CD4-positive, alpha-beta T cell (primary cell): ENCODE measurements around the gene VDAC2. TPM values are rescaled to one million over a fixed set of nuclear protein-coding genes. Genes with fewer than 3 reads are reported as not detected.

Experiments
- ATAC-seq: fragments of 200-7000 bp; cut with Tn5 transposase; one replicate; pipeline ENCODE4 v1.10.0; 2022; ENCODE audit warnings: mild to moderate bottlenecking; ENCODE audit not compliant: poor library complexity
- CTCF ChIA-PET: fragments of 350-600 bp; sonication (Branson Sonifier 250); formaldehyde crosslinking; loops from one replicate; lab custom pipeline; 2021; ENCODE audit warnings: antibody characterized with exemption, inconsistent platforms; lab: Charles Lee
- POLR2A ChIA-PET: fragments of 350-600 bp; sonication (Branson Sonifier 250); formaldehyde crosslinking; loops from one replicate; lab custom pipeline; 2021; ENCODE audit warnings: antibody characterized with exemption, inconsistent platforms; lab: Charles Lee
- DNase-seq, 14 experiments: peaks; one replicate each; pipeline ENCODE4 v3.0.0-alpha.2; 2013 to 2020; ENCODE audit warnings: mixed read lengths in 2 of 14
- H3K27ac ChIP-seq, 2 donors: one replicate each; pipeline versions ENCODE4 v1.5.1 to v1.7.0; 2013; ENCODE audit warnings: low read length in 2 of 2, low read depth in 1 of 2, mild to moderate bottlenecking in 1 of 2
- H3K27me3 ChIP-seq, 2 experiments: 1 replicate in 1 of 2; 2 replicates in 1 of 2; pipeline versions ENCODE4 v1.6.1 to v1.7.0; 2013; ENCODE audit warnings: low read length in 2 of 2, control low read depth in 1 of 2, mild to moderate bottlenecking in 1 of 2, moderate library complexity in 1 of 2; ENCODE audit not compliant: insufficient read depth in 2 of 2, control insufficient read depth in 1 of 2
- H3K36me3 ChIP-seq: one replicate; pipeline ENCODE4 v1.6.1; 2013; ENCODE audit warnings: low read length, control low read depth; ENCODE audit not compliant: insufficient read depth
- H3K4me1 ChIP-seq: one replicate; pipeline ENCODE4 v1.6.1; 2013; ENCODE audit warnings: low read length, control low read depth; ENCODE audit not compliant: insufficient read depth
- H3K4me3 ChIP-seq: one replicate; pipeline ENCODE4 v1.5.1; 2013; ENCODE audit warnings: mild to moderate bottlenecking, low read length, moderate library complexity
- H3K9me3 ChIP-seq, 2 experiments: 1 replicate in 1 of 2; 2 replicates in 1 of 2; pipeline versions ENCODE4 v1.6.1 to v1.7.0; 2013; ENCODE audit warnings: low read length in 2 of 2, mild to moderate bottlenecking in 2 of 2, control low read depth in 1 of 2, moderate library complexity in 1 of 2; ENCODE audit not compliant: control insufficient read depth in 1 of 2, insufficient read depth in 1 of 2
- H3K27ac Mint-ChIP-seq: one replicate; pipeline ENCODE4 v1.8.0; 2020; ENCODE audit warnings: mixed read lengths
- H3K27me3 Mint-ChIP-seq: one replicate; pipeline ENCODE4 v1.8.0; 2021; ENCODE audit warnings: mixed read lengths
- H3K36me3 Mint-ChIP-seq: one replicate; pipeline ENCODE4 v1.8.0; 2021; ENCODE audit warnings: low read depth, mixed read lengths
- H3K4me1 Mint-ChIP-seq: one replicate; pipeline ENCODE4 v1.8.0; 2021; ENCODE audit warnings: low read depth, mixed read lengths
- H3K4me3 Mint-ChIP-seq: one replicate; pipeline ENCODE4 v1.8.0; 2020; ENCODE audit warnings: mild to moderate bottlenecking, mixed read lengths
- H3K9me3 Mint-ChIP-seq: one replicate; pipeline ENCODE4 v1.8.0; 2020; ENCODE audit warnings: mixed read lengths
- CTCF ChIP-seq: fragments of 200-600 bp; IDR thresholded peaks from one replicate; pipeline ENCODE4 v1.8.0; 2022; ENCODE audit warnings: antibody characterized with exemption, mild to moderate bottlenecking
- intact Hi-C, 2 experiments: fragments of 100-400 bp; cut with DNase I in 1 of 2; cut with micrococcal nuclease in 1 of 2; formaldehyde crosslinking; loops; one replicate each; pipeline versions ENCODE4 v1.15.1 to v1.9.0; 2023 to 2025; cut with DNase I, micrococcal nuclease
- total RNA-seq, 174 experiments: library from RNA in 2 of 174; stranded (reverse) in 2 of 174; gene quantifications; one replicate each; pipeline ENCODE4 v1.2.3 and lab custom pipeline; 2021 to 2026

Gene VDAC2
- total RNA-seq, 2 experiments from 2014 or later, result 141 to 147 TPM

- peaks cover 86% of the 10 kb centered on the region for H3K36me3 ChIP-seq
- H3K27ac ChIP-seq, result no peak overlapping the region
- no peaks in the 10 kb centered on the region for H3K27me3 ChIP-seq
- no peak overlapping the region for H3K4me3 ChIP-seq
- no peak for ATAC-seq
- ChIA-PET POLR2A (interaction anchor here (1.8 to 7.1 kb wide), 2 partner anchors 15 to 38 kb away, joined by 4 to 56 read pairs; partner anchors contain the start of gene VDAC2), CTCF (interaction anchor here (3.1 to 3.6 kb wide), 2 partner anchors 10 to 38 kb away, joined by 13 to 16 read pairs; partner anchors contain the start of gene COMTD1)
- peaks cover 62% of the 10 kb centered on the region for H3K4me1 Mint-ChIP-seq
- H3K27ac Mint-ChIP-seq, result peak overlapping the region; percentile 53
- peaks cover 90% of the 10 kb centered on the region for H3K36me3 Mint-ChIP-seq
- DNase-seq, result no peak
- no peak for TF ChIP-seq CTCF
- intact Hi-C loops, result no loop called here
- H3K9me3 ChIP-seq, result no peaks in the 10 kb centered on the region
- H3K27me3 Mint-ChIP-seq, result no peaks in the 10 kb centered on the region
- peaks cover 19% of the 10 kb centered on the region for H3K4me1 ChIP-seq
- no peak overlapping the region for H3K4me3 Mint-ChIP-seq
- H3K9me3 Mint-ChIP-seq, result no peaks in the 10 kb centered on the region
These were observed 15.5 kb downstream of the VDAC2 start for GRCh38 chr10:75226095-75226494.

- intact Hi-C loops, result no loop called here
- H3K36me3 ChIP-seq, result peaks cover 86% of the 10 kb centered on the region
- no peaks in the 10 kb centered on the region for H3K9me3 ChIP-seq
- ATAC-seq (no peak), DNase-seq (no peak)
- Mint-ChIP-seq H3K27ac (peak overlapping the region; percentile 53), H3K4me1 (peaks cover 66% of the 10 kb centered on the region), H3K9me3 (no peaks in the 10 kb centered on the region), H3K36me3 (peaks cover 90% of the 10 kb centered on the region), H3K27me3 (no peaks in the 10 kb centered on the region), H3K4me3 (no peak overlapping the region)
- ChIA-PET POLR2A (interaction anchor here (1.8 to 7.1 kb wide), 2 partner anchors 16 to 39 kb away, joined by 4 to 56 read pairs; partner anchors contain the start of gene VDAC2), CTCF (interaction anchor here (3.1 to 3.6 kb wide), 2 partner anchors 9 to 39 kb away, joined by 13 to 16 read pairs; partner anchors contain the start of gene COMTD1)
- peaks cover 19% of the 10 kb centered on the region for H3K4me1 ChIP-seq
- peak overlapping the region in 1 of 2 donors; percentile 32 for H3K27ac ChIP-seq
- no peak overlapping the region for H3K4me3 ChIP-seq
- H3K27me3 ChIP-seq, result no peaks in the 10 kb centered on the region
- TF ChIP-seq CTCF, result no peak
These were observed 16.1 kb downstream of the VDAC2 start for GRCh38 chr10:75226656-75227055.

- no peak for TF ChIP-seq CTCF
- ATAC-seq (no peak), DNase-seq (no peak)
- Mint-ChIP-seq H3K9me3 (no peaks in the 10 kb centered on the region), H3K27ac (peak overlapping the region; percentile 90), H3K4me3 (no peak overlapping the region), H3K4me1 (peaks cover 61% of the 10 kb centered on the region), H3K36me3 (peaks cover 90% of the 10 kb centered on the region), H3K27me3 (no peaks in the 10 kb centered on the region)
- Histone ChIP-seq H3K27ac (peak overlapping the region in 1 of 2 donors; percentile 22), H3K4me3 (no peak overlapping the region), H3K9me3 (no peaks in the 10 kb centered on the region), H3K27me3 (no peaks in the 10 kb centered on the region), H3K36me3 (peaks cover 79% of the 10 kb centered on the region), H3K4me1 (peaks cover 19% of the 10 kb centered on the region)
- CTCF ChIA-PET, result interaction anchor here (1.1 to 3.1 kb wide), 3 partner anchors 8 to 41 kb away, joined by 3 to 13 read pairs (median 3); partner anchors contain the start of gene COMTD1
- POLR2A ChIA-PET, result interaction anchor here (7.1 to 9.2 kb wide), 2 partner anchors 17 to 18 kb away, joined by 56 to 208 read pairs; partner anchors contain the start of gene VDAC2
- intact Hi-C loops, result no loop called here
These were observed 17.7 kb downstream of the VDAC2 start for GRCh38 chr10:75228278-75228677.
